Upper lobe of left lung (tissue), 4 donors: ENCODE measurements around the gene UTS2.

ENCODE experiments used
- CTCF ChIP-seq, 6 experiments: fragments of 450-650 bp in 4 of 6; fragments of 200-600 bp in 2 of 6; sonication (generic) in 2 of 6; IDR thresholded peaks; one replicate each; pipeline ENCODE4 v1.5.1; 2016 to 2019; ENCODE audit warnings: antibody characterized with exemption in 6 of 6
- POLR2A ChIP-seq, 4 donors: fragments of 450-650 bp; IDR thresholded peaks; one replicate each; pipeline ENCODE4 v1.5.1; 2016 to 2017; ENCODE audit warnings: antibody characterized with exemption in 4 of 4, mild to moderate bottlenecking in 2 of 4
- POLR2AphosphoS5 ChIP-seq, 2 donors: sonication (generic); formaldehyde crosslinking; IDR thresholded peaks; one replicate each; pipeline ENCODE4 v1.5.1; 2017; ENCODE audit warnings: antibody characterized with exemption in 2 of 2

- TF ChIP-seq CTCF (IDR thresholded peaks at IDR 0.05) (no peak), POLR2A (IDR thresholded peaks at IDR 0.05) (no peak), POLR2AphosphoS5 (IDR thresholded peaks at IDR 0.05) (no peak)
Observed at GRCh38 chr1:7860130-7860529, 7.3 kb upstream of the UTS2 start.
